HG02884 (cell line): ENCODE measurements around the gene SF3B3.

Source experiments
- ATAC-seq: cut with Tn5 transposase; IDR thresholded peaks from one replicate; pipeline ENCODE4 v1.9.1; 2021; ENCODE audit warnings: mild to moderate bottlenecking, moderate library complexity; ENCODE audit not compliant: unreplicated experiment

The SF3B3 gene

GRCh38 chr16:70561623-70562022, 38.0 kb downstream of the SF3B3 start:
- ATAC-seq, result no peak

GRCh38 chr16:70563636-70564035, 40.0 kb downstream of the SF3B3 start:
- ATAC-seq, result no peak

- no peak for ATAC-seq
Observed at GRCh38 chr16:70565053-70565452, 41.4 kb downstream of the SF3B3 start.

GRCh38 chr16:70568601-70569237, 45.1 kb downstream of the SF3B3 start:
- no peak for ATAC-seq

GRCh38 chr16:70569752-70570151, 46.1 kb downstream of the SF3B3 start:
- ATAC-seq, result no peak

GRCh38 chr16:70570967-70571570, 47.5 kb downstream of the SF3B3 start:
- no peak for ATAC-seq

GRCh38 chr16:70571623-70572022, 48.0 kb downstream of the SF3B3 start:
- no peak for ATAC-seq

GRCh38 chr16:70572050-70572925, 48.7 kb downstream of the SF3B3 start:
- ATAC-seq, result no peak

GRCh38 chr16:70572926-70573270, 49.3 kb downstream of the SF3B3 start:
- no peak for ATAC-seq

GRCh38 chr16:70573451-70574121, 50.0 kb downstream of the SF3B3 start:
- no peak for ATAC-seq

- ATAC-seq, result no peak
Observed at GRCh38 chr16:70574595-70575271, 51.1 kb downstream of the SF3B3 start.

- ATAC-seq, result no peak
Observed at GRCh38 chr16:70575376-70575775, 51.8 kb downstream of the SF3B3 start.

- ATAC-seq, result peak; percentile 83
Observed at GRCh38 chr16:70576431-70577255, 53.0 kb downstream of the SF3B3 start.

GRCh38 chr16:70577256-70577698, 53.7 kb downstream of the SF3B3 start:
- ATAC-seq, result no peak

- ATAC-seq, result no peak
Observed at GRCh38 chr16:70578035-70578434, 54.4 kb downstream of the SF3B3 start.

- ATAC-seq, result no peak
Observed at GRCh38 chr16:70579248-70579647, 55.6 kb downstream of the SF3B3 start.

- ATAC-seq, result no peak
Observed at GRCh38 chr16:70579648-70580630, 56.3 kb downstream of the SF3B3 start.

GRCh38 chr16:70582280-70582978, 58.8 kb downstream of the SF3B3 start:
- ATAC-seq, result no peak
